Suppressor macrophage treated with lipopolysaccharide for 1 hour (primary cell): Measurements from ENCODE around the gene TMEM190.

Experiments
- DNase-seq, 3 donors: peaks; one replicate each; pipeline ENCODE4 v3.0.0-alpha.2; 2020 to 2022

Gene TMEM190

GRCh38 chr19:55372316-55373081, 4.1 kb upstream of the TMEM190 start:
- DNase-seq, result no peak

- no peak for DNase-seq
Observed at GRCh38 chr19:55373306-55373992, 3.2 kb upstream of the TMEM190 start.

GRCh38 chr19:55373993-55374757, 2.5 kb upstream of the TMEM190 start:
- DNase-seq, result no peak

- DNase-seq, result no peak
Observed at GRCh38 chr19:55377356-55378131, 918 bp downstream of the TMEM190 start.

- no peak for DNase-seq
Observed at GRCh38 chr19:55379174-55379573, 2.5 kb downstream of the TMEM190 start.

GRCh38 chr19:55382013-55382412, 5.4 kb downstream of the TMEM190 start:
- no peak for DNase-seq

- no peak for DNase-seq
Observed at GRCh38 chr19:55382522-55383054, 6.0 kb downstream of the TMEM190 start.

- peak; percentile 69 to 90 (median 81) for DNase-seq
Observed at GRCh38 chr19:55383279-55384130, 6.9 kb downstream of the TMEM190 start.

GRCh38 chr19:55384131-55384919, 7.7 kb downstream of the TMEM190 start, which contains the start of gene TMEM238:
TSS of gene TMEM238 (minus strand) at chr19:55384292. CDS start at chr19:55384259, 33 bp downstream.
- DNase-seq, result peak; percentile 47 to 52 (median 49)

- peak; percentile 94 to 95 (median 94) for DNase-seq
Observed at GRCh38 chr19:55384920-55385723, 8.5 kb downstream of the TMEM190 start.

GRCh38 chr19:55385724-55386492, 9.3 kb downstream of the TMEM190 start, which contains the start of gene RPL28:
TSS of gene RPL28 (plus strand) at chr19:55385932. CDS start at chr19:55386358, 426 bp downstream.
- DNase-seq, result peak; percentile 98 to 100 (median 100)

- DNase-seq, result peak in 2 of 3 donors; percentile 32 to 56
Observed at GRCh38 chr19:55386493-55386971, 9.9 kb downstream of the TMEM190 start.

GRCh38 chr19:55387736-55388497, 11.3 kb downstream of the TMEM190 start:
- no peak for DNase-seq

GRCh38 chr19:55389386-55390317, 13.0 kb downstream of the TMEM190 start:
- DNase-seq, result no peak

- DNase-seq, result no peak
Observed at GRCh38 chr19:55390461-55390880, 13.8 kb downstream of the TMEM190 start.

- DNase-seq, result no peak
Observed at GRCh38 chr19:55391191-55391670, 14.6 kb downstream of the TMEM190 start.
